GM10266 (cell line): ENCODE data around the gene DTX2.
A peak's percentile ranks its signal among the peaks of the same experiment; 100 is the strongest.
"Not testable (repeated sequence)": the region's sequence is repeated elsewhere in the genome, so short reads cannot be mapped to it uniquely, and the experiment has no call there.

Source experiments
- DNase-seq: peaks from one replicate; pipeline ENCODE4 v3.0.0; 2012; ENCODE audit errors: extremely low spot score
- TF ChIP-seq, protein P1 (sequence below): IDR thresholded peaks from 2 replicates; pipeline ENCODE4 v1.5.1; 2012; ENCODE audit warnings: mild to moderate bottlenecking, low read depth; ENCODE audit not compliant: control insufficient read depth, insufficient read depth; ENCODE audit errors: missing control alignments

Gene DTX2

DNA sequence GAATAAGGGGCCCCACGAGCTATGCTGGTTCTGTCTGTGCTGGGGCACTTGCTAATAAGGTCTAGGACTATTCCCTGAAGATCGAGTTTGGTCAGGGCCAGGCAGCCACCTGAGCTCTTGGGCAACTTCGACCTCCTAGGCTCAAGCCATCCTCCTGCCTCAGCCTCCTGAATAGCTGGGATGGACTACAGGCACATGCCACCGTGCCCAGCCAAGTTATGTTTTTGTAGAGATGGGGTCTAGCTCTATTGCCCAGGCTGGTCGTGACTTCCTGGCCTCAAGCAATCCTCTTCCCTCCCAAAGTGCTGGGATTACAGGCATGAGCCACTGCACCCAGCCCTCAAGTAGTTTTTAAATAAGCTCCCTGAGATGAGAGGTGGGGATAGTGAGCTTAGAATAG is 33.9 kb upstream of the DTX2 start:
- DNase-seq = no peak
- TF ChIP-seq, protein P1, sequence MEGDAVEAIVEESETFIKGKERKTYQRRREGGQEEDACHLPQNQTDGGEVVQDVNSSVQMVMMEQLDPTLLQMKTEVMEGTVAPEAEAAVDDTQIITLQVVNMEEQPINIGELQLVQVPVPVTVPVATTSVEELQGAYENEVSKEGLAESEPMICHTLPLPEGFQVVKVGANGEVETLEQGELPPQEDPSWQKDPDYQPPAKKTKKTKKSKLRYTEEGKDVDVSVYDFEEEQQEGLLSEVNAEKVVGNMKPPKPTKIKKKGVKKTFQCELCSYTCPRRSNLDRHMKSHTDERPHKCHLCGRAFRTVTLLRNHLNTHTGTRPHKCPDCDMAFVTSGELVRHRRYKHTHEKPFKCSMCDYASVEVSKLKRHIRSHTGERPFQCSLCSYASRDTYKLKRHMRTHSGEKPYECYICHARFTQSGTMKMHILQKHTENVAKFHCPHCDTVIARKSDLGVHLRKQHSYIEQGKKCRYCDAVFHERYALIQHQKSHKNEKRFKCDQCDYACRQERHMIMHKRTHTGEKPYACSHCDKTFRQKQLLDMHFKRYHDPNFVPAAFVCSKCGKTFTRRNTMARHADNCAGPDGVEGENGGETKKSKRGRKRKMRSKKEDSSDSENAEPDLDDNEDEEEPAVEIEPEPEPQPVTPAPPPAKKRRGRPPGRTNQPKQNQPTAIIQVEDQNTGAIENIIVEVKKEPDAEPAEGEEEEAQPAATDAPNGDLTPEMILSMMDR = no peak

DNA sequence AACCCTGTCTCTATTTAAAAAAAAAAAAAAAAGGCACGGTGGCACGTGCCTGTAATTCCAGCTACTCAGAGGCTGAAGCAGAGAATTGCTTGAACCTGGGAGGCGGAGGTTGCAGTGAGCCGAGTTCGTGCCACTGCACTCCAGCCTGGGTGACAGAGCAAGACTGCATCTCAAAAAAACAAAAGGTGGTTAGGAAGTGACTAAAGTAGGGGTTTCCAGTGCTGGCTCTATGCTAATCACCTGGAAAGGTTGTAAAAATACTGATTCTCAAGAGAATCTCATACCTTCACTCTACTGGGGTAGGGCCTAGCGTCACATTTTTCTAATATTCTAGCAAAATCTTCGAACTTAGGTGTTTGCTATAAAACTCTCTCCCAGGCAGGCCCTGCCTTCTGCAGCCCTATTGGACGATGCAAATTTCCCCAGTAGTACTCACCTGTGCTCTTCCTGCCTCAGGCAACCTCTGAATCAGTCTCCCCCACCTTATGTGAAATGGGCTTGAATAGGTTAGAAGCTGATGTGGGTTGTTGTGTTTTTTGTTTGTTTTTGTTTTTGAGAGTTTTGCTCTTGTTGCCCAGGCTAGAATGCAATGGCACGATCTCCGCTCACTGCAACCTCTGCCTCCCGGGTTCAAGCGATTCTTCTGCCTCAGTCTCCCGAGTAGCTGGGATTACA is 33.2 kb upstream of the DTX2 start:
- TF ChIP-seq, protein P1 = no peak
- no peak for DNase-seq

DNA sequence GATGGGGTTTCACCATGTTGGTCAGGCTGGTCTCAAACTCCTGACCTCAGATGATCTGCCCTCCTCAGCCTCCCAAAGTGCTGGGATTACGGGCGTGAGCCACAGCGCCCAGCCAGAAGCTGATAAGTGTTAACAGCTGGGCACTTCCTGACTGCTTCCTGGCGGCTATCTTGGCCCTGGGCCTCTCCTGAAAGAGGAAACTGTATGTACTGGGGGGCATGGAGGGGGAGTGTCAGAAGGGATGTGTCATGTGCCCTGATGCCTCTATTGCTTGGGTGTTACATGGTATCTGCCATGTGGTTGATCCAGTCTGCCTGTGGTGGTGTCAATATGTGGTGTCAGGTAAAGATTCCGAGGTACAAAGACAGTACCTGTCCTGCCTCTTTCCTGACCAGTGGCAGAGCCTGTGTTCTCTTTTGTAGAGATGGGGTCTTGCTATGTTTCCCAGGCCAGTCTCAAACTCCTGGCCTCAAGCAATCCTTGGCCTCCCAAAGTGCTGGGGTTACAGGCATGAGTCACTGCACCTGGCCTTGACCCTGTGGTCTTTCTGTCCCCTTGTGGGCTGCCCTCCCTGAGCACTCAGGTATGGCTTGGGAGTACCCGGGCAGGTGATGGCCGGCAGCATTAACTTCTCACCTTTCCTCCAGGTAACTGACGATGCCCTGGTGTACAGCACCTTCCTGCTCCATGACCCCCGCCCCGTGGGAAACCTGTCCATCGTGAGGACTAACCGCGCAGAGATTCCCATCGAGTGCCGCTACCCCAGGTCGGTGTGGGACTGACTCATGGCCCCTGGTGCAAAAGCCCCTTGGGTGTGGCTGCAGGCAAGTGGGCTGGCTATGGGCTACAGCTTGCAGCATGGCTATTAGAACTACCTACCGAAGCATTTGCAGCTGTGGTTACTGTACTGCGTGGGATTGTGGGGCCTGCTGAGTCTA is 32.4 kb upstream of the DTX2 start:
- DNase-seq = no peak
- TF ChIP-seq, protein P1 = no peak

- TF ChIP-seq, protein P1 = no peak
Observed at GRCh38 chr7:76430211-76430610, 31.3 kb upstream of the DTX2 start.

DNA sequence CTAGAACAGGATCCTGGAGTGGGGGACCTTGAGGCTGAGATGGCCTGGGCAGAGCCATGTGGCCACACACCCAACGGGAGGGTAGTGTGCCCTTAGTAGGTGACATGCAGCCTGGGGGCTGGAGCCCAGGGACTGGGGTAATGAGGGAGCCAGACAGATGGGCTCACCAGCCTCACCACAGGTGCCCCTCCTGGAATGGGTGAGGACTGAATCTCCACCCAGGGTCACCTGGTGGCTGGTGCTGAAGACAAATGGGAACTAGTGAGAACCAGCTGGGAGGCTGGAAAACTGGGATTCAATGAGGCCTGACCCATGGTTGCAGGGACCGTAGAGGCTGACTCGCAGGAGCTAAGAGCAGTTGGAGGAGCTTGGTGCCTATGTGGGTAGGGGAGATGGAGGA is 30.7 kb upstream of the DTX2 start:
- DNase-seq = no peak
- TF ChIP-seq, protein P1 = no peak

More at GRCh38 chr7:76430211-76430610, 31.3 kb upstream of the DTX2 start:
- no peak for DNase-seq

GRCh38 chr7:76437873-76438272 is 23.6 kb upstream of the DTX2 start:
- DNase-seq = not testable (repeated sequence)
- TF ChIP-seq, protein P1 = peak; percentile 60

DNA sequence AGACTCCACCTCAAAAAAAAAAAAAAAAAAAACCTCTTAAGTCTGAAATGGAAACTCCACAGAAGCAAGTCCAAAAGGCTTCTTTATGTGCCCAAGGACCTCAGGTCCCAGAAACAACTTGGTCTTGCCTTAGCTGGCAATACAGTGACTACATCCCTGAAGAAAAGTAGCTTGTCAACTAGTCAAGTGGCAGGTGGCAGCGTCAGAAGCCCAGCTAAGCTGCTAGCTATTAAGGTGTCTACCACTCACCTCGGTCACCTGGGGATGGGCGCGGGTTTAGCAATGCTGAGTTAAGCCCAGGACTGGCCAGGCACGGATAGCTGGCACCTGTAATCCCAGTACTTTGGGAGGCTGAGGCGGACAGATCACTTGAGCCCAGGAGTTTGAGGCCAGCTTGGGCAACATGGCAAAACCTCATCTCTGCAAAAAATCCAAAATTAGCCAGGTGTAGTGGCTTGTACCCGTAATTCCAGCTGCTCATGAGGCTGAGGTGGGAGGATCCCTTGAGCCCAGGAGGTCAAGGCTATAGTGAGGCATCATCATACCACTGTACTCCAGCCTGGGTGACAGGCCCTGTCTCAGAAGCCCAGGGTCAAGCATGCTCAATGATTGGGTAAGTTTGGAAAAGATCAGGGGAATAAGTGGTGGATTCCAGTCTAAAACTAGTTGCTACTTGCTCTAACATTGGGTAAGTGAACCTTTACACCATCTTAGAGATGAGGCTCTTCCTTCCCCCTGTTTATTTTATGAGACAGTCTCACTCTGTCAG is 22.2 kb upstream of the DTX2 start:
- not testable (repeated sequence) for DNase-seq

DNA sequence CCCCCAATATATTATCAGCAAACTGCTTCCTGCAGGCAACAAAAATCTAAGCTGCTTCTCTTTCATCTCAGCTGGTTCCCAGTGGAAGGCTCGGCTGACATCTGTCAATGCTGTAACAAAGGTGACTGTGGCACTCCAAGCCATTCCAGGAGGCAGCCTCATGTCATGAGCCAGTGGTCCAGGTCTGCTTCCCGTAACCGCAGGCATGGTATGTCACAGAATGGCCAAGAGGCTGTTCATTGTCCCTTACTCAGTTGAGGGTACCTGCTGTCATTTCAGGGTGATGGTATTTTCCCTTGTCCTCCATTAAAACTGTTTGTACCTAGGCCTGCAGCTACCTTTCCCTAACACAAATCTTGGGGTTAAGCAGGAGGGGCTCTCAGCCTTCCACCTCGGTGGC is 21.1 kb upstream of the DTX2 start:
- DNase-seq = not testable (repeated sequence)

- not testable (repeated sequence) for DNase-seq
Observed at GRCh38 chr7:76441792-76442191, 19.7 kb upstream of the DTX2 start.

DNA sequence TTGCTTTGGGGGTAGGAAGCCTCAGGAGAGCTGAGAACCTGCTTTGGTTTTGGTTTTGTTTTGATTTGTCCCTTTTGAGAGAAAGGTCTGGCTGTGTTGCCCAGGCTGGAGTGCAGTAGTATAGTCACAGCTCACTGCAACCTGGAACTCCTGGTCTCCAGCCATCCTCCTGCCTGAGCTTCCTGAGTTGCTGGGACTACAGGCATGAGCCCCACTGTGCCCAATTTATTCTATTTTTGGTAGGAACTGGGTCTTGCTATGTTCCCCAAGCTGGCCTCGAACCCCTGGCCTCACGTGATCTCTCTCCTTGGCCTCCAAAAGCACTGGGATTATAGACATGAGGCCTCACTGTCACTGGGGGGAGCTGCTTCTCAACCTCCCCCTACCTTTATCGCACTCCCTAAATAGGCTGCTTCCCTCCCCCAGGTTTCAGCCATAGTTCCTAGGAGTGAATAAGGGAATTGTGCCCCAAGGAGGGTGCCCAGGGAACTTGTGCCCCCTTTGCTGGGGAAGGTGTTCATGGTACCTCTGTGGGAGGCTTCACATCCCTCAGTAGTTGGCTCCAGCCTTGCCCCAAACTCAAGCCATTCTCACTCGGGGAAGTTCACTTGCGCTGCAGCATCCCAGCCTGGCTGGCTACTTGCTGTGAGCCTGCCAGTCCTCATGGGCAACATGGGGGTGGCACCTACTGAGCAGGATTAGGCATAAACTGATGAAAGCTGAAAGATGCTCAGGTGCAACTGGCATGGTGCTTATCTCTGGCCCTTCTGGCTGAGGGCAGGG is 18.7 kb upstream of the DTX2 start:
- DNase-seq = not testable (repeated sequence)

GRCh38 chr7:76443846-76444245 is 17.7 kb upstream of the DTX2 start:
- not testable (repeated sequence) for DNase-seq
